Panc1 (cell line): ENCODE results near the gene VWA8. TPM values are rescaled to one million over a fixed set of nuclear protein-coding genes. Genes with fewer than 3 reads are reported as not detected.

Experiments
- ATAC-seq: fragments of 200-7000 bp; cut with Tn5 transposase; 2 replicates; pipeline ENCODE4 v1.9.1; 2020; ENCODE audit warnings: mild to moderate bottlenecking, moderate library complexity
- BruUV-seq: library from RNA; stranded (reverse); fragments of 400-500 nt; replicated peaks from 2 replicates; lab custom pipeline; 2021; lab: Mats Ljungman, UMichigan
- CTCF ChIA-PET: fragments of 300-600 bp; sonication (Branson Sonifier 250); formaldehyde crosslinking; loops from one replicate; lab custom pipeline; 2022; ENCODE audit warnings: antibody characterized with exemption; lab: Charles Lee
- POLR2A ChIA-PET: fragments of 300-600 bp; sonication (Branson Sonifier 250); formaldehyde crosslinking; loops from one replicate; lab custom pipeline; 2022; ENCODE audit warnings: antibody characterized with exemption; lab: Charles Lee
- DNase-seq: peaks from one replicate; pipeline ENCODE4 v3.0.0-alpha.2; 2010; ENCODE audit warnings: low read depth, low spot score
- H3K27ac ChIP-seq: 2 replicates; pipeline ENCODE4 v1.5.1; 2011; ENCODE audit warnings: mild to moderate bottlenecking, low read length, inconsistent platforms
- H3K27me3 ChIP-seq: fragments of 200-500 bp; sonication (Bioruptor generic); 2 replicates; pipeline ENCODE4 v1.6.0; 2014; ENCODE audit warnings: low read length, inconsistent platforms; ENCODE audit not compliant: control insufficient read depth, insufficient read depth
- H3K36me3 ChIP-seq: fragments of 200-500 bp; sonication (Bioruptor generic); 2 replicates; pipeline ENCODE4 v1.5.1; 2014; ENCODE audit warnings: inconsistent platforms, mild to moderate bottlenecking, low read length, moderate library complexity; ENCODE audit not compliant: control insufficient read depth, insufficient read depth
- H3K4me1 ChIP-seq: 2 replicates; pipeline ENCODE4 v1.5.1; 2011; ENCODE audit warnings: inconsistent platforms, mild to moderate bottlenecking, low read length, moderate library complexity; ENCODE audit not compliant: control insufficient read depth, insufficient read depth
- H3K4me3 ChIP-seq, 2 experiments: 2 replicates each; pipeline ENCODE4 v1.5.1; 2011 to 2012; ENCODE audit warnings: low read depth in 2 of 2, low read length in 2 of 2, mild to moderate bottlenecking in 2 of 2, inconsistent platforms in 1 of 2, moderate library complexity in 1 of 2
- H3K9me3 ChIP-seq: fragments of 200-500 bp; sonication (Bioruptor generic); 2 replicates; pipeline ENCODE4 v1.5.1; 2014; ENCODE audit warnings: low read depth, mild to moderate bottlenecking, inconsistent platforms, low read length, moderate library complexity; ENCODE audit not compliant: control insufficient read depth, insufficient read depth
- POLR2AphosphoS5 ChIP-seq: IDR thresholded peaks from 2 replicates; pipeline ENCODE4 v1.6.1; 2012; ENCODE audit warnings: mild to moderate bottlenecking, low read depth, low read length, moderate library complexity
- SIN3A ChIP-seq: IDR thresholded peaks from 2 replicates; pipeline ENCODE4 v1.6.1; 2012; ENCODE audit warnings: low read depth, mild to moderate bottlenecking, low read length, moderate library complexity, borderline replicate concordance; ENCODE audit not compliant: insufficient read depth
- TCF7L2 ChIP-seq: IDR thresholded peaks from 2 replicates; pipeline ENCODE4 v1.6.1; 2011; ENCODE audit warnings: mild to moderate bottlenecking, low read depth, low read length, inconsistent platforms
- in situ Hi-C: cut with HindIII; loops from 2 replicates; pipeline ENCODE4 v1.10.0; 2016; ENCODE audit warnings: low sequenced_read_pairs, low pct_unique_long_range_greater_than_20kb
- intact Hi-C: fragments of 100-400 bp; cut with micrococcal nuclease; formaldehyde crosslinking; loops from one replicate; pipeline ENCODE4 v1.10.0; 2022; ENCODE audit not compliant: unreplicated experiment
- total RNA-seq: library from RNA; stranded (reverse); gene quantifications from one replicate; pipeline ENCODE4 v1.2.1, GENCODE V29; 2021; ENCODE audit not compliant: unreplicated experiment
- TF ChIP-seq, protein P1 (sequence below), 2 experiments: IDR thresholded peaks; 2 replicates each; pipeline ENCODE4 v1.6.1; 2011 to 2012; ENCODE audit warnings: low read depth in 2 of 2, control low read depth in 1 of 2, low read length in 1 of 2, mild to moderate bottlenecking in 1 of 2, moderate library complexity in 1 of 2; ENCODE audit not compliant: insufficient read depth in 1 of 2
- TF ChIP-seq, protein P2 (sequence below): fragments of 450-650 bp; IDR thresholded peaks from 2 replicates; pipeline ENCODE4 v1.5.1; 2017; ENCODE audit warnings: mild to moderate bottlenecking

VWA8 gene
- total RNA-seq, 1 experiment from 2014 or later: 11.2 TPM

DNA sequence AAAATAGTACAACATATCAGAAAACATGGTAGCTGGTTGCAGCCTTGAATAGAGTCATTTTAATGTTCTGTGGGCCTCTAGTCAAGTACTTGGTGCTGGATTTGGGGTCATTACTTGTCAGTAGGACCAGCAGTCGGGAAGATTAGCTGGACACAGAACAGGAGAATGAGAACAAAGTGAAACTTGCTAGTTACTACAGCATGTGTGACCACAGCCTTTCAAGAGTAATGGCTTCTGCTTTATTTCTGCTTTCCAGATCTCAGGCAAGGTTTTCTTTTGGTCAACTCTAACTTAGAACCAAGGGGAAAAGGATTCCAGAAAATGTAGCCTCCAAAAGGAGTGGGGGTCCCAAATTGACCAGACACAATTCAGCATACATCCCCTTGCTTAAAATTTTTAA is 17.1 kb upstream of the VWA8 start:
- Histone ChIP-seq H3K4me1 (no peaks in the 10 kb centered on the region), H3K36me3 (no peaks in the 10 kb centered on the region), H3K9me3 (no peaks in the 10 kb centered on the region), H3K27ac (no peak overlapping the region), H3K27me3 (no peaks in the 10 kb centered on the region; the same call in 1 of the 2 replicates), H3K4me3 (no peak overlapping the region)
- ChIA-PET POLR2A (no interaction called here), CTCF (no interaction called here)
- DNase-seq: no peak
- intact Hi-C loops (no loop called here), in situ Hi-C loops (no loop called here)
- BruUV-seq: no TSS peak
- TF ChIP-seq POLR2AphosphoS5: no peak
- no peak for TF ChIP-seq SIN3A
- TF ChIP-seq TCF7L2: no peak
- TF ChIP-seq, protein P1, sequence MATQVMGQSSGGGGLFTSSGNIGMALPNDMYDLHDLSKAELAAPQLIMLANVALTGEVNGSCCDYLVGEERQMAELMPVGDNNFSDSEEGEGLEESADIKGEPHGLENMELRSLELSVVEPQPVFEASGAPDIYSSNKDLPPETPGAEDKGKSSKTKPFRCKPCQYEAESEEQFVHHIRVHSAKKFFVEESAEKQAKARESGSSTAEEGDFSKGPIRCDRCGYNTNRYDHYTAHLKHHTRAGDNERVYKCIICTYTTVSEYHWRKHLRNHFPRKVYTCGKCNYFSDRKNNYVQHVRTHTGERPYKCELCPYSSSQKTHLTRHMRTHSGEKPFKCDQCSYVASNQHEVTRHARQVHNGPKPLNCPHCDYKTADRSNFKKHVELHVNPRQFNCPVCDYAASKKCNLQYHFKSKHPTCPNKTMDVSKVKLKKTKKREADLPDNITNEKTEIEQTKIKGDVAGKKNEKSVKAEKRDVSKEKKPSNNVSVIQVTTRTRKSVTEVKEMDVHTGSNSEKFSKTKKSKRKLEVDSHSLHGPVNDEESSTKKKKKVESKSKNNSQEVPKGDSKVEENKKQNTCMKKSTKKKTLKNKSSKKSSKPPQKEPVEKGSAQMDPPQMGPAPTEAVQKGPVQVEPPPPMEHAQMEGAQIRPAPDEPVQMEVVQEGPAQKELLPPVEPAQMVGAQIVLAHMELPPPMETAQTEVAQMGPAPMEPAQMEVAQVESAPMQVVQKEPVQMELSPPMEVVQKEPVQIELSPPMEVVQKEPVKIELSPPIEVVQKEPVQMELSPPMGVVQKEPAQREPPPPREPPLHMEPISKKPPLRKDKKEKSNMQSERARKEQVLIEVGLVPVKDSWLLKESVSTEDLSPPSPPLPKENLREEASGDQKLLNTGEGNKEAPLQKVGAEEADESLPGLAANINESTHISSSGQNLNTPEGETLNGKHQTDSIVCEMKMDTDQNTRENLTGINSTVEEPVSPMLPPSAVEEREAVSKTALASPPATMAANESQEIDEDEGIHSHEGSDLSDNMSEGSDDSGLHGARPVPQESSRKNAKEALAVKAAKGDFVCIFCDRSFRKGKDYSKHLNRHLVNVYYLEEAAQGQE (IDR thresholded peaks at IDR 0.05; ENCODE audit: insufficient read depth in 1 of 2, low read depth in 2 of 2, low read length in 1 of 2): no peak
- TF ChIP-seq, protein P2, sequence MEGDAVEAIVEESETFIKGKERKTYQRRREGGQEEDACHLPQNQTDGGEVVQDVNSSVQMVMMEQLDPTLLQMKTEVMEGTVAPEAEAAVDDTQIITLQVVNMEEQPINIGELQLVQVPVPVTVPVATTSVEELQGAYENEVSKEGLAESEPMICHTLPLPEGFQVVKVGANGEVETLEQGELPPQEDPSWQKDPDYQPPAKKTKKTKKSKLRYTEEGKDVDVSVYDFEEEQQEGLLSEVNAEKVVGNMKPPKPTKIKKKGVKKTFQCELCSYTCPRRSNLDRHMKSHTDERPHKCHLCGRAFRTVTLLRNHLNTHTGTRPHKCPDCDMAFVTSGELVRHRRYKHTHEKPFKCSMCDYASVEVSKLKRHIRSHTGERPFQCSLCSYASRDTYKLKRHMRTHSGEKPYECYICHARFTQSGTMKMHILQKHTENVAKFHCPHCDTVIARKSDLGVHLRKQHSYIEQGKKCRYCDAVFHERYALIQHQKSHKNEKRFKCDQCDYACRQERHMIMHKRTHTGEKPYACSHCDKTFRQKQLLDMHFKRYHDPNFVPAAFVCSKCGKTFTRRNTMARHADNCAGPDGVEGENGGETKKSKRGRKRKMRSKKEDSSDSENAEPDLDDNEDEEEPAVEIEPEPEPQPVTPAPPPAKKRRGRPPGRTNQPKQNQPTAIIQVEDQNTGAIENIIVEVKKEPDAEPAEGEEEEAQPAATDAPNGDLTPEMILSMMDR: no peak
- ATAC-seq: no peak

- DNase-seq (no peak), ATAC-seq (no peak)
- H3K9me3 ChIP-seq: no peaks in the 10 kb centered on the region
- no peaks in the 10 kb centered on the region for H3K36me3 ChIP-seq
- POLR2A ChIA-PET: interaction anchor here (0.7 kb wide), 1 partner anchor 24 kb away, joined by 3 read pairs; no protein-coding TSS in a partner anchor
- H3K4me3 ChIP-seq: no peak overlapping the region
- in situ Hi-C loops (no loop called here), intact Hi-C loops (no loop called here)
- no TSS peak for BruUV-seq
- TF ChIP-seq TCF7L2 (no peak), SIN3A (no peak), POLR2AphosphoS5 (no peak)
- TF ChIP-seq, protein P1 (IDR thresholded peaks at IDR 0.05; ENCODE audit: insufficient read depth in 1 of 2, low read depth in 2 of 2, low read length in 1 of 2): no peak
- TF ChIP-seq, protein P2: no peak
- no peaks in the 10 kb centered on the region; the same call in 1 of the 2 replicates for H3K27me3 ChIP-seq
- no peak overlapping the region for H3K27ac ChIP-seq
- CTCF ChIA-PET: no interaction called here
- H3K4me1 ChIP-seq: no peaks in the 10 kb centered on the region
These were observed 15.6 kb upstream of the VWA8 start for GRCh38 chr13:41976476-41976875.
